Astrocyte of the cerebellum (primary cell): Measurements from ENCODE around the gene SATB1.

Experiments
- DNase-seq: peaks from one replicate; pipeline ENCODE4 v3.0.0-alpha.2; 2011; ENCODE audit warnings: low read depth
- H3K4me3 ChIP-seq: 2 replicates; pipeline ENCODE4 v1.5.1; 2011; ENCODE audit warnings: mild to moderate bottlenecking, low read depth, low read length, moderate library complexity
- in situ Hi-C: cut with HindIII; loops from 2 replicates; pipeline ENCODE4 v1.10.0; 2017; ENCODE audit warnings: low sequenced_read_pairs
- TF ChIP-seq, protein P1 (sequence below): IDR thresholded peaks from 2 replicates; pipeline ENCODE4 v1.5.1; 2012; ENCODE audit warnings: low read length, low read depth, moderate library complexity, mild to moderate bottlenecking; ENCODE audit errors: missing control alignments

SATB1 gene

DNA sequence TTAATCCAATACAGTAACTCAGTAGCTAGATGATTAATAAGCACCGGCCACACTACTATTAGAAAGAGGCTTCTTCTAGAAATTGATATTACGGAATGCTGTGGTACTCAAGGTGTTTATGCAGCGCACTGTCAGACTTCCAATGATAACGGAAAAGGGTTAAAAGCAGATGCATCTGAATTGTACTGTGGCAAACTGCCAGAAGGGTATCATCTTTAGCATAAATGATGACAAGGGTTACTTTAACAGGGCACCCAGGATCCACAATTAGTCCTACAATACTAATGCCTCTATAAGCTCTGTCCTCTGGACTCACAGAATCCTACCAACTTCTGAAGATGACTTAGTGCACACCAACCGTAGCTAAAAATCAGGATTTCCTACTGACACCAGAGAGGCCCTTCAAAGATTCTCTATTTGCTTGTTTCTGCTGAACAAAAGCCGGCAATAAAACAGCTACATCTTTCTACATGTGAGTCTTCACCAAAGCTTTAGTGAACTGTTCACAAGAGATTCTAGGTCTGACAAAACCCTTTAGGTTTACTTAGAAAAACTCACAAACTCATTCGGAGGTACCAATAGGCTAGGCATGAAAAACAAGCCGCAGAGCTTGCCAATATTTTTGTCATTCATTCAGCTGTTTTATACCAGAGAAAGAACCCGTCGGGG lies 7.1 kb downstream of the SATB1 start:
- in situ Hi-C loops: no loop called here
- TF ChIP-seq, protein P1, sequence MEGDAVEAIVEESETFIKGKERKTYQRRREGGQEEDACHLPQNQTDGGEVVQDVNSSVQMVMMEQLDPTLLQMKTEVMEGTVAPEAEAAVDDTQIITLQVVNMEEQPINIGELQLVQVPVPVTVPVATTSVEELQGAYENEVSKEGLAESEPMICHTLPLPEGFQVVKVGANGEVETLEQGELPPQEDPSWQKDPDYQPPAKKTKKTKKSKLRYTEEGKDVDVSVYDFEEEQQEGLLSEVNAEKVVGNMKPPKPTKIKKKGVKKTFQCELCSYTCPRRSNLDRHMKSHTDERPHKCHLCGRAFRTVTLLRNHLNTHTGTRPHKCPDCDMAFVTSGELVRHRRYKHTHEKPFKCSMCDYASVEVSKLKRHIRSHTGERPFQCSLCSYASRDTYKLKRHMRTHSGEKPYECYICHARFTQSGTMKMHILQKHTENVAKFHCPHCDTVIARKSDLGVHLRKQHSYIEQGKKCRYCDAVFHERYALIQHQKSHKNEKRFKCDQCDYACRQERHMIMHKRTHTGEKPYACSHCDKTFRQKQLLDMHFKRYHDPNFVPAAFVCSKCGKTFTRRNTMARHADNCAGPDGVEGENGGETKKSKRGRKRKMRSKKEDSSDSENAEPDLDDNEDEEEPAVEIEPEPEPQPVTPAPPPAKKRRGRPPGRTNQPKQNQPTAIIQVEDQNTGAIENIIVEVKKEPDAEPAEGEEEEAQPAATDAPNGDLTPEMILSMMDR: no peak
- no peak overlapping the region for H3K4me3 ChIP-seq
- DNase-seq: no peak

DNA sequence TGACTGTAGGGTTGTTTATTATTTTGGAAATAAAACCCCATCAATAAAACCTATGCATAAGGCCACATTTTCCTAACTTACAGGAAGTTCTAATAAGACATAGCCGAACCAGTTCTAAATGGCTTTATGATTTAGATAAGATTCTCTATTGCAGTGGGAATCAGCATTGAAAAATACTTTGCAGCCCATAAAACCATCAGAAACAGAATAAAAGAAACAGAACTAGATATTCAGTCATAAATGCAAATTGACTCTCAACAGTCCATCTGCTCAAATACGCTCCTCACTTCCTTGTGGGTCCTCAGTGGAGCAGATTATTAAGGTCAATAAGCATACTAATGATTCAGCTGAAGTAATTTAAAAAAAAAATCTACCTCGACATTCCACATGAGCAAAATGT lies 8.8 kb downstream of the SATB1 start:
- TF ChIP-seq, protein P1: no peak
- H3K4me3 ChIP-seq: no peak overlapping the region
- DNase-seq: no peak
- in situ Hi-C loops: no loop called here

DNA sequence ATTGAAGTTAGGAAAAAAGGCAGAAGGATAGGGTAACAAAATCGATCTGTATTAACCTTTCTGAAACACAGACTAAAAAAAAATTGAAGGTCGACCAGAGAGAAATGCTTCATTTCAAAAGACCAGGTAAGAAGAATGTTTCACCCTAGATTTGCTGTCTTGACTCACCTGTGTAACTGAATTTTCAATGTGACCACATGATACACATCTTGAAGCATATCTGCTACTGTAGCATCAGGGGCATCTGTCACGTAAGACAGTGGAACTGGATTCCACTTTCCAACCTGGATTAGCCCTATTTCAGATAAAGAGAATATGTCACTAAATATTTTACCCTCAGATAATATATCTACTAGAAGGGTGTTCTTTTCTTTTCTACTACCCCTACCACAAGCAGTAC lies 9.3 kb downstream of the SATB1 start:
- H3K4me3 ChIP-seq: no peak overlapping the region
- TF ChIP-seq, protein P1: no peak
- in situ Hi-C loops: no loop called here
- DNase-seq: no peak

DNA sequence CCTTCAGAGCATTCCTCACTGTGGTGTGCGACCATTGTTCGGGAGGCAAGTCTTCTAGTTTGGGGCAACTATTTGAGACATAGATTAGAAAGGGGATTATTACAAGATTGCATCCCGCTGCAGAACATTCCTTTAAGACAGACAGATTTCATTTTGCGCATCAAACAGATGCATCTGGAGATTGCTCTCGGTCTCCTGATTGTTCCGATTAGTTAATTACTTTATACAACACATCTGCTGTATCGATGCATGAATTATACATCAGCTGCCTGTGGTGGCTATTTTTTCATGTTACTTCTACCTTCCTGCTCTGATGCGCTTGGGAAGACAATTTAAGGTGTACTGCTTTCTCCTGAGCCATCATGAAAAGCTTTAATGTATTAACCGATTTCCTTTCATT lies 10.0 kb downstream of the SATB1 start:
- TF ChIP-seq, protein P1: no peak
- H3K4me3 ChIP-seq: no peak overlapping the region
- DNase-seq: no peak
- in situ Hi-C loops: no loop called here

DNA sequence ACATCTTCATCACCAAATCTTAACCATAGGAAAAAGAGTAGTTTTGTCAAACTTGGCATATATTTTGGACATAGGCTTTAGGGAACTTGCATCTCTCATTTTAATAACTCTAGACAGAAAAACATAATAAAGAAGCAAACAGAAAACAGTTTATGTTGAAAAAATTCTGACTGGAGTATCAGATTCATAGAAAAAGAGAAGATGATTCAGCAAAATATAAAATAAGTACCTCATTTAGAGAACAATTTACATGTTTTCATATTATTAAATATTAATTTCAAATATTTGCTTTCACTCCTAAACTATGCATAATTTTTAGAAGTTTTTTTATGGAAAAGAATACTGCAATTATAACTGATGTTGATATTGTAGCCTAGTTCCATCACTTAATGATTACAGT lies 12.5 kb downstream of the SATB1 start:
- in situ Hi-C loops: no loop called here
- DNase-seq: no peak

DNA sequence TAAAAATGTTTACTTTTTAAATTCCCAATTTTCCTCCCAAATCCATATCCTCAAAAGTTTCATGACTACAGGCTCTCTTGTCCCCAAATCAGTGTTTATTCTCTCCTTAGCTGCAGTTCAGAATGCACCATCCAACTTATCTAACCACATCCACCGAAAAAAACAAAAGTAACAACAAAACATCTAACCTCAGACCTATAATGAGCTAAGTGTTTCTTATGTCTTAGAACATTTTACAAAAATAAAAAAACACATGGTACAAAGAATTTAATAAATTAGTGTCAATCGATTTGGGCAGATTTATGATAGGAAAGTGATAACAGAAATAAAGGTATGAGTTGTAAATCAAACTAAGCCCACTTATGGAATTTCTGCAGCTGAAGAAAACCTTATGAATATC lies 13.6 kb downstream of the SATB1 start:
- no peak overlapping the region for H3K4me3 ChIP-seq
- DNase-seq: no peak

More for the DNA sequence above, 12.5 kb downstream of the SATB1 start:
- no peak overlapping the region for H3K4me3 ChIP-seq
- TF ChIP-seq, protein P1: no peak

More for the DNA sequence above, 13.6 kb downstream of the SATB1 start:
- TF ChIP-seq, protein P1: no peak
- in situ Hi-C loops: no loop called here
